T-helper 2 cell treated with Interferon-gamma antibody and Interleukin-4, amounts not matched to agents 5 μg/mL and 100 μg/mL, for 36 hours (primary cell): Measurements from ENCODE around the gene TRIM71.
"Not testable (repeated sequence)": the region's sequence is repeated elsewhere in the genome, so short reads cannot be mapped to it uniquely, and the experiment has no call there.

Experiments used
- DNase-seq: peaks from one replicate; pipeline ENCODE4 v3.0.0; 2021; ENCODE audit warnings: low spot score
- H3K27ac Mint-ChIP-seq: one replicate; pipeline ENCODE4 v1.8.0; 2021; ENCODE audit warnings: mild to moderate bottlenecking, mixed read lengths
- H3K27me3 Mint-ChIP-seq: one replicate; pipeline ENCODE4 v1.8.0; 2021; ENCODE audit warnings: low read depth, mixed read lengths
- H3K36me3 Mint-ChIP-seq: one replicate; pipeline ENCODE4 v1.8.0; 2021; ENCODE audit warnings: low read depth, mixed read lengths
- H3K4me1 Mint-ChIP-seq: one replicate; pipeline ENCODE4 v1.8.0; 2021; ENCODE audit warnings: low read depth, mixed read lengths
- H3K4me3 Mint-ChIP-seq: one replicate; pipeline ENCODE4 v1.8.0; 2022; ENCODE audit warnings: mild to moderate bottlenecking, moderate library complexity, mixed read lengths
- H3K9me3 Mint-ChIP-seq: one replicate; pipeline ENCODE4 v1.8.0; 2021; ENCODE audit warnings: mixed read lengths

Gene TRIM71

GRCh38 chr3:32842987-32843386 lies 25.2 kb downstream of the TRIM71 start:
- Mint-ChIP-seq H3K27ac (no peak overlapping the region), H3K4me1 (peaks cover 15% of the 10 kb centered on the region), H3K27me3 (peaks cover 18% of the 10 kb centered on the region), H3K9me3 (no peaks in the 10 kb centered on the region), H3K4me3 (no peak overlapping the region), H3K36me3 (no peaks in the 10 kb centered on the region)
- no peak for DNase-seq

DNA sequence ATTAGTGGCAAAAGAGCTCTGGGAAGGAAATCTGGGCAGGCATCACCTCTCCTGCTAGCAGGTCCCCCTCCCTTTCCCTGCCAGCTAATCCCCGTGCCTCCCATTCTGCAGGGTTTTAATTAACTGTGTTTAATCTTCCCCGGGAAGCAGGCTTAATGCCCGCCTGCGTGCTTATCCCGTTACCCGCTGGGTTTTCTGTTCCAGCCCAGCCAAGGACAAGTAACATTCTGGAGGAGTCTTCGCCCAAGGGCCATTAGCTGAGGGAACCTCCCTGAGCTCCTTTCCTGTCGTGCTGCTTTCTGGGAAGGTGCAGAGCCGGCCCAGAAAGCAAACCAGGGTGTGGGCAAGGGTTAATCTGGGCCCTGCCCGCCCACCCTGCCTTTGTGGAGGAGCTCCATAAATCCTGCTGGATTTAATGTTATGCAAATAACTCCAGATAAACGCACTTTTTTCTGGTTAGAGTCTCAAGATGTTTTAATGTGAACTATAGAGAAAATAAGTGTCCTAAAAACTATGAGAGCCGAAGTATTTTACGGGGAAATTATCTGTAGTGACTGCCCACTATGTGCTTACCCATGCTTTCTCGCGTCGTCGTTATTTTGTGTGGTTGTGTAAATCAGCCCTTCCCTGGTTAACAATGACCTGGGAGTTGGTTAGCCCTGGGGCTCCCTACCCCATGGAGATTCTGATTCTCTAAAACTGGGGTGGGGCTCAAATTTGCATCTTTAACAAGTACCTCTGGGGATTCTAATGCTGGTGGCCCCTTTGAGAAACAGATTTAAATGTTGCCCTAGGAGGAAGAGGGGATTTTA lies 25.9 kb downstream of the TRIM71 start:
- no peaks in the 10 kb centered on the region for H3K9me3 Mint-ChIP-seq
- H3K4me3 Mint-ChIP-seq, result no peak overlapping the region
- no peak for DNase-seq
- H3K27me3 Mint-ChIP-seq, result peaks cover 23% of the 10 kb centered on the region
- H3K4me1 Mint-ChIP-seq, result peaks cover 15% of the 10 kb centered on the region
- no peaks in the 10 kb centered on the region for H3K36me3 Mint-ChIP-seq
- H3K27ac Mint-ChIP-seq, result no peak overlapping the region

GRCh38 chr3:32844322-32844654 lies 26.5 kb downstream of the TRIM71 start:
- H3K9me3 Mint-ChIP-seq, result no peaks in the 10 kb centered on the region
- H3K4me3 Mint-ChIP-seq, result no peak overlapping the region
- no peaks in the 10 kb centered on the region for H3K36me3 Mint-ChIP-seq
- peaks cover 15% of the 10 kb centered on the region for H3K4me1 Mint-ChIP-seq
- no peak for DNase-seq
- H3K27ac Mint-ChIP-seq, result no peak overlapping the region
- peaks cover 23% of the 10 kb centered on the region for H3K27me3 Mint-ChIP-seq

DNA sequence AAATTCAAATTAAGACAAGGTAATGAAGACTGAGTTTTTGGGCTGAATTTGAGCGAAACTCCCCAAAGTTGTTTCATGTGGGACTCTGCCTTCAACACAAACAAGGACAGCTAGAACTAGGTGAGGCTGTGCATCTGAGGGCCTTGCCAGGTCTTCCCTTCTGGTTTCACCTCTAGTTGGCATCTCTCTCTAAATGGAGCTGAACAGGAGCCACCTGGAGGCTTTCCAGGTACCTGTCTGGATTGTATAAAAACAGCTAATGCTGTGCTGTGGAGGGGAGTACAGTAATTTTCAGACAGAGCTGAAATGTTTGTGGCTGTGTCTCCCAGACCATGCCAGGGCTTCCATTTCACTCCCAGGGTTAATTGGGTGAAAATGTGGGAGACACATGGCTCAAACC lies 27.1 kb downstream of the TRIM71 start:
- Mint-ChIP-seq H3K27ac (no peak overlapping the region), H3K4me1 (peaks cover 15% of the 10 kb centered on the region), H3K36me3 (no peaks in the 10 kb centered on the region), H3K9me3 (no peaks in the 10 kb centered on the region), H3K4me3 (no peak overlapping the region), H3K27me3 (peaks cover 21% of the 10 kb centered on the region)
- no peak for DNase-seq

DNA sequence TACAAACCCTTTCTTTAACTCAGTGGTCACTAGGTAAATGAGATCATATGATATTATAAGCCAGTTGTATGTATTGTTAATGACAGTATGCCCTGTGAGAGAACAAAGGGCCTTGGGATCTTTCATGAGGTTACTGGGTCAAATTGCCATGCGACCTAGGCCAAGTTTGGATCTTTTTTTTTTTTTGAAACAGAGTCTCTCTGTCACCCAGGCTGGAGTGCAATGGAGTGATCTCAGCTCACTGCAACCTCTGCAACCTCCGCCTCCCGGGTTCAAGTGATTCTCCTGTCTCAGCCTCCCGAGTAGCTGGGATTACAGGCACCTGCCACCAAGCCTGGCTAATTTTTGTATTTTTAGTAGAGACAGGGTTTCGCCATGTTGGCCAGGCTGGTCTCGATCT lies 27.7 kb downstream of the TRIM71 start:
- H3K27ac Mint-ChIP-seq, H3K9me3 Mint-ChIP-seq, DNase-seq, H3K4me3 Mint-ChIP-seq, H3K36me3 Mint-ChIP-seq: not testable (repeated sequence)
- Mint-ChIP-seq H3K4me1 (peaks cover 15% of the 10 kb centered on the region), H3K27me3 (peaks cover 19% of the 10 kb centered on the region)

DNA sequence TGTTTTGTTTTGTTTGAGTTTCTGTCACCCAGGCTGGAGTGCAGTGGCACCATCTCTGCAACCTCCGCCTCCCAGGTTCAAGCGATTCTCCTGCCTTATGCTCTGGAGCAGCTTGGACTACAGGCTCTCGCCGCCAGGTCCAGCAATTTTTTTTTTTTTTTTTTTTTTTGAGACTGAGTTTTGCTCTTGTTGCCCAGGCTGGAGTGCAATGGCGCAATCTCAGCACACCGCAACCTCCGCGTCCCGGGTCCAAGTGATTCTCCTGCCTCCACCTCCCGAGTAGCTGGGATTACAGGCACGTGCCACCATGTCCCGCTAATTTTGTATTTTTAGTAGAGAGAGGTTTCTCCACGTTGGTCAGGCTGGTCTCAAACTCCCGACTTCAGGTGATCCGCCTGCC lies 29.2 kb downstream of the TRIM71 start:
- not testable (repeated sequence) for H3K27ac Mint-ChIP-seq

GRCh38 chr3:32847528-32847927 lies 29.7 kb downstream of the TRIM71 start:
- Mint-ChIP-seq H3K9me3 (no peaks in the 10 kb centered on the region), H3K27ac (no peak overlapping the region), H3K4me1 (peaks cover 7% of the 10 kb centered on the region), H3K4me3 (no peak overlapping the region), H3K27me3 (peaks cover 22% of the 10 kb centered on the region), H3K36me3 (no peaks in the 10 kb centered on the region)
- DNase-seq, result no peak

More for the DNA sequence above, 29.2 kb downstream of the TRIM71 start:
- Mint-ChIP-seq H3K27me3 (peaks cover 22% of the 10 kb centered on the region), H3K4me1 (peaks cover 12% of the 10 kb centered on the region)
- H3K9me3 Mint-ChIP-seq, H3K36me3 Mint-ChIP-seq, H3K4me3 Mint-ChIP-seq, DNase-seq: not testable (repeated sequence)

- Mint-ChIP-seq H3K27ac (no peak overlapping the region), H3K27me3 (peaks cover 22% of the 10 kb centered on the region), H3K4me3 (no peak overlapping the region), H3K36me3 (no peaks in the 10 kb centered on the region), H3K9me3 (no peaks in the 10 kb centered on the region), H3K4me1 (peaks cover under 1% of the 10 kb centered on the region)
- DNase-seq, result no peak
These were observed 30.4 kb downstream of the TRIM71 start for GRCh38 chr3:32848215-32848614.

- peaks cover 22% of the 10 kb centered on the region for H3K27me3 Mint-ChIP-seq
- H3K4me3 Mint-ChIP-seq, result no peak overlapping the region
- no peaks in the 10 kb centered on the region for H3K4me1 Mint-ChIP-seq
- no peaks in the 10 kb centered on the region for H3K36me3 Mint-ChIP-seq
- no peak for DNase-seq
- H3K27ac Mint-ChIP-seq, result no peak overlapping the region
- no peaks in the 10 kb centered on the region for H3K9me3 Mint-ChIP-seq
These were observed 31.2 kb downstream of the TRIM71 start for GRCh38 chr3:32849046-32849445.

DNA sequence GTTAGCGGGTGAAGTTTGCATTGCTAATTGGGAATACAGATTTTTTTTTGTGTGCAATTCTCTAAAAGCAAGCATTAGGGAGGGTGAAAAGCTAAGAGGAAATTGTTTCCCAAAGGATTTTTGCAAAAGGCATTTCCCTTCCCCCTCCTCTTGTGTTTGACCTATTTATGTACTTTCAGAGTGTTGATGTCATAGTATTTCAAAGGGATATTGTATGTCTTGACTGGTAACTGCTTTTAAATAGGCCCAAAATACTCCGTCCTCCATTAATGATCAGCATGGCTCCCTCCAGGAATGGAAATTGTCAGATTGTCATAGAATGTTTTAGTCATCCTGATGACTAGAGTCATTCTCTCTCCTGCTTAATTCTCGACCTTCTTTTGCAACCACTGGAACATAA lies 32.4 kb downstream of the TRIM71 start:
- Mint-ChIP-seq H3K27ac (no peak overlapping the region), H3K4me3 (no peak overlapping the region), H3K27me3 (peaks cover 15% of the 10 kb centered on the region), H3K9me3 (no peaks in the 10 kb centered on the region), H3K4me1 (no peaks in the 10 kb centered on the region), H3K36me3 (no peaks in the 10 kb centered on the region)
- DNase-seq, result no peak

DNA sequence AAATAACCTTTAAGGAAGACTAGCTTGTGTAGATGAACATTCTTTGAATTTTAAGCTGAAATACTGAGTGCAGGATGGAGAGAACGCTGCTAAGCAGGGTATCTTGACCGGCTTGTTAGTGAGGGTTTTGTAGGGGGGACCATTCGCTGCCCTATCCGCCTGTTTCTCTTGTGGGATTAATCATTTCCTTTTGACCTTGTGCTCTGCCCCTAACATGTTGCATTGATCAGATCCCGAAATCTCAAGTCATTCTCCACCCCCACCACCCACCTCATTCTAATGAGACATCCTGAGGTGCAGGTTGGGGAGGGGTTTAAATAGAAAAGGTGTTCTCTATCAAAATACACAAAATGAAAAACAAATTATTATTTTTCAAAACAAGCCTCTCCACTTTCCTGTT lies 32.8 kb downstream of the TRIM71 start:
- Mint-ChIP-seq H3K4me1 (no peaks in the 10 kb centered on the region), H3K27me3 (peaks cover 15% of the 10 kb centered on the region), H3K4me3 (no peak overlapping the region), H3K9me3 (no peaks in the 10 kb centered on the region), H3K36me3 (no peaks in the 10 kb centered on the region), H3K27ac (no peak overlapping the region)
- DNase-seq, result no peak

DNA sequence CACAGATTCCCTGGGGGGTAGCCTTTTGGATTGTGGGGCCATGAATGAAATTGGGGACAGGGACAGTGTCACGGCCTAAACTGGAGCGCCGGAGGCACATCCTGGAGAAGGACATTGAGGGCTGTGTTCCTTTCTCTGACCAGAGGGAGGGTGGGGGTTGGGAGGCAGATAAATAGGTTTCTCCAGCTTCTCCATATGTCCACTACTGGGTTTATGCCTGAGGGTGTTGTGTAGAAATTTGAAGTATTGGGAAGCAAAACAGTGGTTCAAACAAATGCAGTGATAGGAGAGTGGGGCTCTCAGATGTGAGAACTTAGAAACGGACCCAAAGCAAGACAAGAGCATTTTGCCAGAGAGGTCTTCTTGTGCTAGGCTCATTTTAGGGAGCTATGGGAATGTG lies 34.3 kb downstream of the TRIM71 start:
- DNase-seq, result no peak
- H3K27me3 Mint-ChIP-seq, result peaks cover 21% of the 10 kb centered on the region
- H3K9me3 Mint-ChIP-seq, result no peaks in the 10 kb centered on the region
- H3K27ac Mint-ChIP-seq, result no peak overlapping the region
- H3K4me1 Mint-ChIP-seq, result no peaks in the 10 kb centered on the region
- H3K36me3 Mint-ChIP-seq, result no peaks in the 10 kb centered on the region
- no peak overlapping the region for H3K4me3 Mint-ChIP-seq

GRCh38 chr3:32855350-32855953 lies 37.7 kb downstream of the TRIM71 start:
- Mint-ChIP-seq H3K27ac (no peak overlapping the region), H3K9me3 (no peaks in the 10 kb centered on the region), H3K36me3 (no peaks in the 10 kb centered on the region)

DNA sequence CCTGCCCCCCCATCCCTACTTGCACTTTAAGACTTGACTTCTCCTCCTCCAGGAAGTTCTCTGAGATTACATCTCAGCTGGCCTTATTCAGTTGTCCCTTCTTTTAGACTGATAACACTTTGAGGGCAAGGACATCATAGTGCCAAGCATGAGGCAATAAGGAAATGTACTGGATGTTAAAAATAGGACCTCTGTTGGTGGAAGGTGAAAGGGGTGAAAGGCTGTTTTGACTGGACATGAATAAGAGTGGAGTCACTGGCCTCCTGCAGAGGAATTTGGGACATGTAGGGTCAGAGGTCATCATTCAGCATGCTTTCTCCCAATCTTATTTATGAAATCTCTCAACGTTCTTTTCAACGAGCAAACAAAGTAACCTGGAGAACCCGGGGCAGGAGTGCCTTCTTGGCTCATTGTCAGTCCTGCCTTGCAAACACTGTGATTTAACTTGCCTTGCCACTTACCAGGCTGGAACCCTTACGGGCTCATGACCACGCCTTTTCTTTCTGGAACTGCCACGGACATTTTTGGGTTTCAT lies 38.6 kb downstream of the TRIM71 start:
- Mint-ChIP-seq H3K9me3 (no peaks in the 10 kb centered on the region), H3K4me3 (no peak overlapping the region), H3K36me3 (no peaks in the 10 kb centered on the region), H3K27ac (no peak overlapping the region), H3K4me1 (no peaks in the 10 kb centered on the region), H3K27me3 (peaks cover 12% of the 10 kb centered on the region)
- no peak for DNase-seq

More at GRCh38 chr3:32855350-32855953, 37.7 kb downstream of the TRIM71 start:
- no peak for DNase-seq
- Mint-ChIP-seq H3K4me1 (no peaks in the 10 kb centered on the region), H3K4me3 (no peak overlapping the region), H3K27me3 (peaks cover 12% of the 10 kb centered on the region)
